Neural crest cell (in vitro differentiated cells): ENCODE data around the gene CRTC1. TPM values are rescaled to one million over a fixed set of nuclear protein-coding genes. Genes with fewer than 3 reads are reported as not detected.
A peak's percentile ranks its signal among the peaks of the same experiment; 100 is the strongest.

Source experiments
- DNase-seq: peaks from one replicate; pipeline ENCODE4 v3.0.0; 2021; ENCODE audit warnings: low read depth, mixed read lengths, low spot score
- H3K27ac Mint-ChIP-seq: one replicate; pipeline ENCODE4 v1.8.0; 2021; ENCODE audit warnings: mild to moderate bottlenecking, mixed read lengths; ENCODE audit not compliant: unreplicated experiment
- H3K27me3 Mint-ChIP-seq: 2 replicates; pipeline ENCODE4 v1.8.0; 2021; ENCODE audit warnings: low read depth, mild to moderate bottlenecking, mixed read lengths
- H3K36me3 Mint-ChIP-seq: 2 replicates; pipeline ENCODE4 v1.8.0; 2021; ENCODE audit warnings: low read depth, mild to moderate bottlenecking, mixed read lengths
- H3K4me1 Mint-ChIP-seq: 2 replicates; pipeline ENCODE4 v1.8.0; 2021; ENCODE audit warnings: mixed read lengths
- H3K4me3 Mint-ChIP-seq: one replicate; pipeline ENCODE4 v1.8.0; 2021; ENCODE audit warnings: mild to moderate bottlenecking, mixed read lengths
- H3K9me3 Mint-ChIP-seq: 2 replicates; pipeline ENCODE4 v1.8.0; 2021; ENCODE audit warnings: mixed read lengths
- CTCF ChIP-seq: fragments of 200-600 bp; sonication (generic); conservative IDR thresholded peaks from 2 replicates; pipeline ENCODE4 v1.5.0; 2021; ENCODE audit warnings: antibody characterized with exemption, mild to moderate bottlenecking
- total RNA-seq: library from RNA; stranded (reverse); gene quantifications from 2 replicates; pipeline ENCODE4 v1.2.1, GENCODE V29; 2021

CRTC1 gene
- total RNA-seq, 1 donor from 2014 or later, result 24.1 TPM

DNA sequence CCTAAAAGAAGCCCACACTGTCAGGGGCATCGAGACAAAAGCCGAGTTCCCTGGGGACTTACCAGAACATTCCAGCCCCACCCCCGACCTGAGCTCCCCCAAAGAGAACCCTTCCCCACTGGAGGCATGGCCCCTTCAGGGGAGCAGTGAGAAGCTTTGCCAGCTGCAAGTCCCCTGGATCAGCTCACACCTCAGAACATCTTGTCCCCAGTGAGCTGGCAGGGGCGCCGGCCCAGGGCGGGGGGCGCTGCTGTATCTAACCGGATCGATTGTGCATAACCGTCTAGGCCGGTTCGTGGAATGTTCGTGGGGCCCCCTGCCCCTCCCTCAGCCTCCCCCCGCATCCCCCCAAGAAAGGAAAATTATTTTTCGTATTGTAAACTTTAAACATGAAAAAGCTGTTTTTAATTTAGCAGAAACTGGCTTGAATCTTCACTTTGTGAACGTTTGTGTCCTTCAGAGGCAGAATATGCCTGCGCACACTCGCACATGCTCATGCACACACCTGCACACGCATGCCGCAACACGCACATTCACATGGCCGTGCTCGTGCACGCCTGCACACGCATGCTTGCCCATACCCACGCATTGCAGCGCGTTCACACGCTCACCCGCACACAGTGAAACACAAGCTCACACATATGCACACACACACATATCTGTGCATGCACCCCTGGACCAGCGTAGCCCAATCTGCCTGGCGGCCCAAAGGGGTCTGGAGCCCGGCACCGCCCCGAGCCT lies 12.0 kb upstream of the CRTC1 start:
- Mint-ChIP-seq H3K4me3 (no peak overlapping the region), H3K9me3 (no peaks in the 10 kb centered on the region), H3K27me3 (no peaks in the 10 kb centered on the region), H3K36me3 (no peaks in the 10 kb centered on the region), H3K27ac (no peak overlapping the region), H3K4me1 (no peaks in the 10 kb centered on the region)
- no peak for TF ChIP-seq CTCF
- no peak for DNase-seq

GRCh38 chr19:18672044-18672451 lies 11.4 kb upstream of the CRTC1 start:
- Mint-ChIP-seq H3K27ac (no peak overlapping the region), H3K9me3 (no peaks in the 10 kb centered on the region), H3K4me1 (peaks cover 2% of the 10 kb centered on the region), H3K27me3 (no peaks in the 10 kb centered on the region), H3K36me3 (no peaks in the 10 kb centered on the region), H3K4me3 (no peak overlapping the region)
- DNase-seq, result no peak
- TF ChIP-seq CTCF, result no peak

DNA sequence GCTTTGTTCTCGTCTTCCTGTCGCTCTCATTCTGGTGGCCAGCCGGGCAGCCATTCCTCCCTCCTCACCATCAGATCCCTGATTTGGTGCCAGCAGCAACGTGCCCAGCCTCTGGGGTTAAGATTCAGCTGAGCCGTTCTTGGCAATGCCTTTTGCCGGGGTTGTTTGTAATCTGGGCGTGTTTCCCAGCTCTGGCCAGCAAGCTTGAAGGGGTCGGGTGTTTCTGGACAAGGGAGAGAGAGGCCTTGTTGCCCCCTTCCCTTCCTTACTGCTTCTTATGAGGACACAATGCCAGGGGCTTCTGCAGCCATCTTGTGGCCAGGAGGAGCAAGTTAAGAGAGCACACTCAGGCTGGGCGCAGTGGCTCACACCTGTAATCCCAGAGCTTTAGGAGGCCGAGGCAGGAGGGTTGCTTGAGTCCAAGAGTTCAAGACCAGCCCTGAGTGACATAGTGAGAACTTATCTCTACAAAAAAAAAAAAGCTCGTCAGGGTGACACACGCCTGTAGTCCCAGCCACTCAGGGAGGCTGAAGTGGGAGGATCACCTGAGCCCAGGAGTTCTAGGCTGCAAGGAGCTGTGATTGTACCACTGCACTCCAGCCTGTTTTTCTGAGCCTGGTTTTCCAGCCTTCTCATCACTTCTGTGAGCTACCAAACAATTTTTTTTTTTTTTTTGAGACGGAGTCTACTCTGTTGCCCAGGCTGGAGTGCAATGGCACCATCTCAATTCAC lies 10.7 kb upstream of the CRTC1 start:
- H3K4me1 Mint-ChIP-seq, result peaks cover 7% of the 10 kb centered on the region
- no peaks in the 10 kb centered on the region for H3K27me3 Mint-ChIP-seq
- H3K27ac Mint-ChIP-seq, result peak overlapping the region; percentile 30
- no peak overlapping the region for H3K4me3 Mint-ChIP-seq
- H3K9me3 Mint-ChIP-seq, result no peaks in the 10 kb centered on the region
- TF ChIP-seq CTCF, result no peak
- no peak for DNase-seq
- no peaks in the 10 kb centered on the region for H3K36me3 Mint-ChIP-seq

GRCh38 chr19:18674616-18675015 lies 8.9 kb upstream of the CRTC1 start:
- TF ChIP-seq CTCF, result no peak
- H3K36me3 Mint-ChIP-seq, result no peaks in the 10 kb centered on the region
- H3K4me3 Mint-ChIP-seq, result no peak overlapping the region
- no peak for DNase-seq
- no peak overlapping the region for H3K27ac Mint-ChIP-seq
- H3K9me3 Mint-ChIP-seq, result no peaks in the 10 kb centered on the region
- peaks cover 14% of the 10 kb centered on the region for H3K4me1 Mint-ChIP-seq
- H3K27me3 Mint-ChIP-seq, result no peaks in the 10 kb centered on the region

- no peak overlapping the region for H3K4me3 Mint-ChIP-seq
- no peaks in the 10 kb centered on the region for H3K27me3 Mint-ChIP-seq
- peak; percentile 50 for TF ChIP-seq CTCF
- H3K27ac Mint-ChIP-seq, result no peak overlapping the region
- no peak for DNase-seq
- peaks cover 14% of the 10 kb centered on the region for H3K4me1 Mint-ChIP-seq
- H3K9me3 Mint-ChIP-seq, result no peaks in the 10 kb centered on the region
- no peaks in the 10 kb centered on the region for H3K36me3 Mint-ChIP-seq
These were observed 7.7 kb upstream of the CRTC1 start for GRCh38 chr19:18675779-18676178.
